Fibroblast of pulmonary artery (primary cell): ENCODE measurements around the gene XYLT1.
A peak's percentile ranks its signal among the peaks of the same experiment; 100 is the strongest.

Source experiments
- DNase-seq: peaks from one replicate; pipeline ENCODE4 v3.0.0-alpha.2; 2010; ENCODE audit warnings: low read depth
- H3K4me3 ChIP-seq: replicated peaks from 2 replicates; pipeline ENCODE4 v1.5.1; 2011; ENCODE audit warnings: low read depth, mild to moderate bottlenecking, control low read depth, low read length, moderate library complexity
- TF ChIP-seq, protein P1 (sequence below): IDR thresholded peaks from 2 replicates; pipeline ENCODE4 v1.5.1; 2011; ENCODE audit warnings: mild to moderate bottlenecking, control low read depth, low read length, inconsistent platforms; ENCODE audit errors: missing control alignments

XYLT1 gene

DNA sequence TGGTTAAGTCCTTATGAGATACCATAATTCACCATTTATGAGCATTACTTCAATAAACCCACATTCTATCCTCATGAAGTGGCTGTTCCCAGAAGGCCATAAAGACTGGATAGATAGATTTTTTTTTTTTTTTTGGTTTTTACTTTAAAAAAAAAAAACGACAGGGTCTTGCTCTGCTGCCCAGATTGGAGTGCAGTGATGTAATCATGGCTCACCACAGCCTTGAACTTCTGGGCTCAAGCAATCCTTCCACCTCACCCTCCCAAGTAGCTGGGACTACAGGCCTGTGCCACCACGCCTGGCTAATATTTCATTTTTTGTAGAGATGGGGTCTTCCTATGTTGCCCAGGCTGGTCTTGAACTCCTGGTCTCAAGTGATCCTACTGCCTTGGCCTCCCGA is 102.3 kb downstream of the XYLT1 start:
- DNase-seq: no peak
- TF ChIP-seq, protein P1, sequence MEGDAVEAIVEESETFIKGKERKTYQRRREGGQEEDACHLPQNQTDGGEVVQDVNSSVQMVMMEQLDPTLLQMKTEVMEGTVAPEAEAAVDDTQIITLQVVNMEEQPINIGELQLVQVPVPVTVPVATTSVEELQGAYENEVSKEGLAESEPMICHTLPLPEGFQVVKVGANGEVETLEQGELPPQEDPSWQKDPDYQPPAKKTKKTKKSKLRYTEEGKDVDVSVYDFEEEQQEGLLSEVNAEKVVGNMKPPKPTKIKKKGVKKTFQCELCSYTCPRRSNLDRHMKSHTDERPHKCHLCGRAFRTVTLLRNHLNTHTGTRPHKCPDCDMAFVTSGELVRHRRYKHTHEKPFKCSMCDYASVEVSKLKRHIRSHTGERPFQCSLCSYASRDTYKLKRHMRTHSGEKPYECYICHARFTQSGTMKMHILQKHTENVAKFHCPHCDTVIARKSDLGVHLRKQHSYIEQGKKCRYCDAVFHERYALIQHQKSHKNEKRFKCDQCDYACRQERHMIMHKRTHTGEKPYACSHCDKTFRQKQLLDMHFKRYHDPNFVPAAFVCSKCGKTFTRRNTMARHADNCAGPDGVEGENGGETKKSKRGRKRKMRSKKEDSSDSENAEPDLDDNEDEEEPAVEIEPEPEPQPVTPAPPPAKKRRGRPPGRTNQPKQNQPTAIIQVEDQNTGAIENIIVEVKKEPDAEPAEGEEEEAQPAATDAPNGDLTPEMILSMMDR: no peak
- no peak overlapping the region for H3K4me3 ChIP-seq

DNA sequence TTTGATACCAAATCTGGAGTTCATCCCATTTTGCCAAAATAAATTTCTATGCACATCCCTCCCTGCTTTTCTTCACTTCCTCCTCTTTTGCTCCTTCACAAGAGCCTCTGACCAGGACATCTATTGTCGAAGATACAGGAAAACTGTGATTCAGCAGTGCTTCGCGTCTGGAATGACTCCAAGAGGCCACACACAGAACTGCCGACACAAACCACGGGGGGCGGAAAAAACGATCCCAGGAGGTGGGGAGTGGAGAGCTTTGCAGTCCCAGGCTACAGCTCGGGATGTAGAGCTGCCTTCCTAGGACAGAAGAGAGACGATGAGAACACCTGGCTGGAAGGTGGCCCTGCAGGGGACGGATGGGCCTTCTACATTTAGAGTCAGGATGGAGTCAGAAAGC is 102.8 kb downstream of the XYLT1 start:
- DNase-seq: peak; percentile 60
- TF ChIP-seq, protein P1: peak; percentile 17
- H3K4me3 ChIP-seq: no peak overlapping the region

DNA sequence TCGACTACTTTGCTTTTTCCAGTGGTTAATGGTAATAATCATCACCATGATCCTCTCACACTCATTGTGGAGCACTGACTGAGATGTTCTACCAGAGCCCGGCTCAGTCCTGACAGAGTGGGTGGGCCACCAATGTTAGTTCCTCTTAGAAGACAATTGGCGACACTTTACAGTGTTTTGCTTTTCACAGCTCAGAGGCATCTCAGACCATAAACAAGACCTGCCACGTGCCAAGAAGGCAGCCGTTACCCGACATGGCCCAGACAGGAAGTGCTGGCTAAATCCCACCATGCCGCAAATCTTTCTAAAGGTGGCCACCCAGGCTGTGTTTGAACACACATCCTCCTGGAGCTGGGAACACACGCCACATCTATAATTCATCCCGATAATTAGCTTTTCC is 103.7 kb downstream of the XYLT1 start:
- no peak for DNase-seq
- TF ChIP-seq, protein P1: no peak
- H3K4me3 ChIP-seq: no peak overlapping the region

DNA sequence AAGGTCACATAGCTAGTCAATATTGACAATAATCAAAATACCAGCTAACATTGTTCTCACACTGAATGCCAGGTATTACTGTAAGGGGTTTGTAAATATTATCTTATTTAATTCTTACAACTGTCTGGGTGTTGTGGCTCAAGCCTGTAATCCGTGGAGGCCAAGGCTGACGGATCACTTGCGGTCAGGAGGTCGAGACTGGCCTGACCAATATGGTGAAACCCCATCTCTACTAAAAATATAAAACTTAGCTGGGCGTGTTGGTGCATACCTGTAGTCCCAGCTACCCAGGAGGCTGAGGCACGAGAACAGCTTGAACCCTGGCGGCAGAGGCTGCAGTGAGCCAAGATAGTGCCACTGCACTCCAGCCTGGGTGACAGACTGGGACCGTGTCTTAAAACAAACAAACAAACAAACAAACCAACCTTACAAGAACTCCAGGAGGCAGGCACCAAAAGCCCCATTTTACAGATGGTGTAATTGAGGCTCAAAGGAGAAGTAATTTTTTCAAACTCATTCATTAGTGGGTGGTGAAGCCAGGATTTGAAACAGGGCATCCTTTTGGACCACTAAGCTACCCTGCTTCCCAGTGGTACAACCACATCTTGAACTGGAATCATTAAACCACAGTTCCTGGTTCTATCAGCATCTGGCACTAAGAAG is 104.3 kb downstream of the XYLT1 start:
- DNase-seq: no peak
- TF ChIP-seq, protein P1: no peak
- no peak overlapping the region for H3K4me3 ChIP-seq

DNA sequence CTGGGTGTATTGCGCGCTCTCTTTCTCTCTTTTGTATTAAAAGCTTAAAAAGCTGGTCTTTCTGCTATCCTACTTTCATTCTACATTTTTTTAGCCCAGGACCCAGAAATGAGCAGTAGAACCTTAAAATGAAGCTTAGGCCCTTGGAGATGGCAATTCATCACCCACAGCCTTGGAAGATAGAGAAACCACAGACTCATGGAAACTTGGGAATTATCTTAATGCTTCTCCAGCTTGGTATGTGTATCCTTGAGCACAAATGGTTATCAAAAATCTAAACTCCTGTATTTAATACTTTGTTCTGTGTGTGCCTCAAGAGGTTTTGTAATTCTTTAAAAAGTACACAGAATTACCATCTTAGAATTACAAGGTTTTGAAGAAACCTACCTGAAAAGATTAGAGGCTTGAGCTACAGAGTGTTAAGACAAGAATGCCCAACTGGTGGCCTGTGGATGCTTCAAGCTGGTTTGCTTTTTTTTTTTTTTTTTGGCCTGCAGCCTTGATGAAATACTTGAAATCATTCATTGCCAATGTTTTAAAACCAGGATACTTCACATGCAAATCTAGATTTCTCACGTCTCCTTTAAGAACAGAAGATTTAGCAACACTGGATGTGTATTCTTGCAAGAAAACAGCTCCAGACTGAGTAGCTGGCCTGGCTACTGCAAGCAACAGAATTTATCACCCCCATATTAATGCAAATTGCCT is 105.0 kb downstream of the XYLT1 start:
- TF ChIP-seq, protein P1: no peak
- DNase-seq: no peak
- H3K4me3 ChIP-seq: no peak overlapping the region

DNA sequence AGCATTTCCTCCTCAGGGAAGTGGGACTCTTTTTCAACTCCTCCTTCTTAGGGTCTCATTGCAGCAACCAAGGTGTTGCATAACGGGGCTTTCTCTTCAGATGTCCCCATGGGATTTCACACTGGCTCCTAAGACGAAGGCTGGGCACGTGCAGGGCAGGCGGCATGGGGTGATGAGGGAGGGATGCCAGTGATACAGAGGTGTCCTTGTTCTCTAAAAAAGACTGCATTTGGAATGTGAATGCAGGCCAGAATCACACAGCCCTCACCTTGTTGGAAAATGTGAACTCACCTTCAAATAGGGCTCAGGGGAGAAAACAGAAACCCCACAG is 105.6 kb downstream of the XYLT1 start:
- H3K4me3 ChIP-seq: no peak overlapping the region
- no peak for DNase-seq
- TF ChIP-seq, protein P1: no peak
